ENCODE results near the gene SMR3A. TPM values are rescaled to one million over a fixed set of nuclear protein-coding genes. Genes with fewer than 3 reads are reported as not detected.

Gene SMR3A
- total RNA-seq, 6 experiments from 2014 or later, result not detected

GRCh38 chr4:70367813-70368212 is 7.3 kb downstream of the SMR3A start:
- no peak for DNase-seq
- no peak overlapping the region for H3K27ac Mint-ChIP-seq

GRCh38 chr4:70371987-70372386 is 11.4 kb downstream of the SMR3A start:
- no peak for DNase-seq
- Mint-ChIP-seq H3K27ac (no peak overlapping the region), H3K9me3 (peaks cover 14% of the 10 kb centered on the region), H3K27me3 (ENCODE audit: insufficient read depth) (no peaks in the 10 kb centered on the region), H3K4me1 (ENCODE audit: low read depth) (no peaks in the 10 kb centered on the region), H3K36me3 (ENCODE audit: low read depth) (no peaks in the 10 kb centered on the region), H3K4me3 (no peak overlapping the region)
- TF ChIP-seq CTCF (IDR thresholded peaks at IDR 0.05), result no peak

More at GRCh38 chr4:70367813-70368212, 7.3 kb downstream of the SMR3A start:
- no peaks in the 10 kb centered on the region for H3K36me3 Mint-ChIP-seq (ENCODE audit: low read depth)
- H3K9me3 Mint-ChIP-seq, result peaks cover 25% of the 10 kb centered on the region
- no peak overlapping the region for H3K4me3 Mint-ChIP-seq
- no peaks in the 10 kb centered on the region for H3K27me3 Mint-ChIP-seq (ENCODE audit: insufficient read depth)
- H3K4me1 Mint-ChIP-seq (ENCODE audit: low read depth), result no peaks in the 10 kb centered on the region
- TF ChIP-seq CTCF (IDR thresholded peaks at IDR 0.05), result no peak

- no peaks in the 10 kb centered on the region for H3K27me3 Mint-ChIP-seq (ENCODE audit: insufficient read depth)
- peaks cover 8% of the 10 kb centered on the region for H3K9me3 Mint-ChIP-seq
- H3K4me1 Mint-ChIP-seq (ENCODE audit: low read depth), result no peaks in the 10 kb centered on the region
- no peak overlapping the region for H3K27ac Mint-ChIP-seq
- no peak for DNase-seq
- TF ChIP-seq CTCF (IDR thresholded peaks at IDR 0.05), result no peak
- no peak overlapping the region for H3K4me3 Mint-ChIP-seq
- H3K36me3 Mint-ChIP-seq (ENCODE audit: low read depth), result no peaks in the 10 kb centered on the region
Observed at GRCh38 chr4:70372760-70373159, 12.2 kb downstream of the SMR3A start.

GRCh38 chr4:70380578-70380977 is 20.0 kb downstream of the SMR3A start:
- Mint-ChIP-seq H3K4me1 (ENCODE audit: low read depth) (no peaks in the 10 kb centered on the region), H3K27me3 (ENCODE audit: insufficient read depth) (no peaks in the 10 kb centered on the region), H3K4me3 (no peak overlapping the region), H3K9me3 (peaks cover 3% of the 10 kb centered on the region), H3K36me3 (ENCODE audit: low read depth) (no peaks in the 10 kb centered on the region), H3K27ac (no peak overlapping the region)
- DNase-seq, result no peak
- TF ChIP-seq CTCF (IDR thresholded peaks at IDR 0.05), result no peak

GRCh38 chr4:70382691-70383181 is 22.2 kb downstream of the SMR3A start, which contains the start of gene SMR3B:
SMR3B (plus strand) TSS chr4:70383131; CDS start chr4:70384511, 1,380 bp downstream.
- no peaks in the 10 kb centered on the region; the same call in 1 of the 2 replicates for H3K36me3 Mint-ChIP-seq (ENCODE audit: low read depth)
- no peaks in the 10 kb centered on the region for H3K27me3 Mint-ChIP-seq (ENCODE audit: insufficient read depth)
- TF ChIP-seq CTCF (IDR thresholded peaks at IDR 0.05), result no peak
- peaks cover 3% of the 10 kb centered on the region for H3K9me3 Mint-ChIP-seq
- H3K27ac Mint-ChIP-seq, result no peak within 1 kb of the TSS
- DNase-seq, result no peak
- no peak within 1 kb of the TSS for H3K4me3 Mint-ChIP-seq
- H3K4me1 Mint-ChIP-seq (ENCODE audit: low read depth), result no peaks in the 10 kb centered on the region
